Panc1 (cell line): ENCODE results near the gene GAL3ST2.

Experiments used
- POLR2AphosphoS5 ChIP-seq: IDR thresholded peaks from 2 replicates; pipeline ENCODE4 v1.6.1; 2012; ENCODE audit warnings: mild to moderate bottlenecking, low read depth, low read length, moderate library complexity
- REST ChIP-seq, 2 experiments: IDR thresholded peaks; 2 replicates each; pipeline ENCODE4 v1.6.1; 2011 to 2012; ENCODE audit warnings: low read depth in 2 of 2, control low read depth in 1 of 2, low read length in 1 of 2, mild to moderate bottlenecking in 1 of 2, moderate library complexity in 1 of 2; ENCODE audit not compliant: insufficient read depth in 1 of 2
- TF ChIP-seq, protein P1 (sequence below): fragments of 450-650 bp; IDR thresholded peaks from 2 replicates; pipeline ENCODE4 v1.5.1; 2017; ENCODE audit warnings: mild to moderate bottlenecking

DNA sequence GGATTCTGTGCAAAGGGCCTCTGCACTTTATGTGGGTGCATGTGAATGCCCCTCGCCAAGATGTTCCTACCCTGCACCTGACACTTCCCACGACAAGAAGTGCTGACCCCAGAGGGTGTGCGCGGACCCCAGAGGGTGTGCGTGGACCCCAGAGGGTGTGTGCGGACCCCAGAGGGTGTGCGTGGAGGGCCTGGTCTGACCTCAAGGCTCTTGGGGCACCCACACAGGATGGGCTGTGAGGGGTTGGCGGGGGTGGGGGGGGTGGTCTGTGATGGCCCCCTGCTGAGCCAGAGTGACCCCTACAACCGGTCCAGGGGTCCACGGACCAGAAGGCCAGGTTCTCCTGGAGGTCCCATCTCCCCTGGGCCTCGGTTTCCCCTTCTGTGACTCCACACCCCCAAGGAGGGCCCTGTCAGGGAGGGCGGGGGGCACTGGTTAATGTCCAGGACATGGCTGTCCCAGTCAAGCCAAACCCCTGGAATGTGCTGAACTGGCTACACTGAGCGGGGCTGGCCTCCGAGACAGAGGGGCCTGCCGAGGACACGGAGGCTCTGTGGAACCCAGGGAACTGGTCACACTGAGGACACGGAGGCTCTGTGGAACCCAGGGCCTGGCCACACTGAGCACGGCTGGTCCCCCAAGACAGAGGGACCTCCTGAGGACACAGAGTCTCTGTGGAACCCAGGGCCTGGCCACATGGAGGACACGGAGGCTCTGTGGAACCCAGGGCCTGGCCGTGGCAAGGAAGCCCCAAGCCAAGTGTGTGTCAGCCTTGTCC lies 35.5 kb downstream of the GAL3ST2 start:
- TF ChIP-seq POLR2AphosphoS5 (no peak), REST (IDR thresholded peaks at IDR 0.05; ENCODE audit: insufficient read depth in 1 of 2, low read depth in 2 of 2, low read length in 1 of 2) (no peak)
- TF ChIP-seq, protein P1, sequence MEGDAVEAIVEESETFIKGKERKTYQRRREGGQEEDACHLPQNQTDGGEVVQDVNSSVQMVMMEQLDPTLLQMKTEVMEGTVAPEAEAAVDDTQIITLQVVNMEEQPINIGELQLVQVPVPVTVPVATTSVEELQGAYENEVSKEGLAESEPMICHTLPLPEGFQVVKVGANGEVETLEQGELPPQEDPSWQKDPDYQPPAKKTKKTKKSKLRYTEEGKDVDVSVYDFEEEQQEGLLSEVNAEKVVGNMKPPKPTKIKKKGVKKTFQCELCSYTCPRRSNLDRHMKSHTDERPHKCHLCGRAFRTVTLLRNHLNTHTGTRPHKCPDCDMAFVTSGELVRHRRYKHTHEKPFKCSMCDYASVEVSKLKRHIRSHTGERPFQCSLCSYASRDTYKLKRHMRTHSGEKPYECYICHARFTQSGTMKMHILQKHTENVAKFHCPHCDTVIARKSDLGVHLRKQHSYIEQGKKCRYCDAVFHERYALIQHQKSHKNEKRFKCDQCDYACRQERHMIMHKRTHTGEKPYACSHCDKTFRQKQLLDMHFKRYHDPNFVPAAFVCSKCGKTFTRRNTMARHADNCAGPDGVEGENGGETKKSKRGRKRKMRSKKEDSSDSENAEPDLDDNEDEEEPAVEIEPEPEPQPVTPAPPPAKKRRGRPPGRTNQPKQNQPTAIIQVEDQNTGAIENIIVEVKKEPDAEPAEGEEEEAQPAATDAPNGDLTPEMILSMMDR, result no peak
